Measurements from ENCODE around the gene CYP21A2. TPM values are rescaled to one million over a fixed set of nuclear protein-coding genes. Genes with fewer than 3 reads are reported as not detected.
"Not testable (repeated sequence)": the region's sequence is repeated elsewhere in the genome, so short reads cannot be mapped to it uniquely, and the experiment has no call there.

CYP21A2 gene
- total and polyA plus RNA-seq, 2 of the 8 experiments (the other 6 are each of a cell fraction or from before 2014, with no cell fraction given): 0.22 to 0.23 TPM

GRCh38 chr6:32040299-32041049 lies 2.3 kb downstream of the CYP21A2 start:
- H3K27ac ChIP-seq (ENCODE audit: low read depth, low read length); H4K5ac ChIP-seq (ENCODE audit: insufficient read length, low read depth, low read length); H3K36me3 ChIP-seq (ENCODE audit: control insufficient read depth in 2 of 4, insufficient read depth in 4 of 4, low read length in 3 of 4); H2AK5ac ChIP-seq (ENCODE audit: low read depth, low read length); H3K9me3 ChIP-seq (ENCODE audit: insufficient read depth in 2 of 2, low read depth in 1 of 2, low read length in 1 of 2); H3K27me3 ChIP-seq (replicated peaks in 1 of 4; ENCODE audit: control insufficient read depth in 3 of 4, extremely low read depth in 1 of 4, insufficient read depth in 3 of 4, low read length in 3 of 4); DNase-seq (ENCODE audit: low read depth in 1 of 2, low spot score in 2 of 2); H3K23me2 ChIP-seq (ENCODE audit: low read depth, low read length); H3K9ac ChIP-seq (replicated peaks in 1 of 4; ENCODE audit: extremely low read depth in 1 of 4, low read depth in 3 of 4, low read length in 3 of 4); H3K4ac ChIP-seq (replicated peaks; ENCODE audit: insufficient read length, low read depth, low read length); H2BK20ac ChIP-seq (ENCODE audit: low read length); POLR2A ChIA-PET (ENCODE audit: partially characterized antibody); H3K4me1 ChIP-seq (replicated peaks in 1 of 4; ENCODE audit: control insufficient read depth in 3 of 4, insufficient read depth in 4 of 4, low read length in 3 of 4); H3K4me3 ChIP-seq (ENCODE audit: extremely low read depth in 1 of 4, insufficient read depth in 2 of 4, low read depth in 3 of 4, low read length in 4 of 4); H4K91ac ChIP-seq (replicated peaks; ENCODE audit: insufficient read length, low read length); H3K56ac ChIP-seq (replicated peaks; ENCODE audit: insufficient read length, low read depth, low read length); H3K79me1 ChIP-seq (ENCODE audit: low read depth, low read length); H3K18ac ChIP-seq (ENCODE audit: extremely low read depth, low read length); H2BK5ac ChIP-seq (ENCODE audit: low read depth, low read length); H2BK12ac ChIP-seq (ENCODE audit: low read depth, low read length); H2AFZ ChIP-seq (ENCODE audit: low read length); H4K8ac ChIP-seq (ENCODE audit: extremely low read depth, insufficient read depth, low read length); H3K23ac ChIP-seq (ENCODE audit: insufficient read length); H2BK120ac ChIP-seq (replicated peaks; ENCODE audit: low read depth, low read length); CTCF ChIA-PET (ENCODE audit: partially characterized antibody); H4K20me1 ChIP-seq (replicated peaks in 1 of 2; ENCODE audit: control insufficient read depth in 1 of 2, insufficient read depth in 2 of 2, low read length in 2 of 2); H3K79me2 ChIP-seq (ENCODE audit: control insufficient read depth in 1 of 2, insufficient read depth in 2 of 2, low read length in 2 of 2); H3K14ac ChIP-seq (ENCODE audit: insufficient read length); H3K4me2 ChIP-seq (ENCODE audit: insufficient read depth in 1 of 2, low read depth in 2 of 2, low read length in 2 of 2); H2BK15ac ChIP-seq (ENCODE audit: low read length); FAIRE-seq: not testable (repeated sequence)
- 96% methylated on average over 12 of the region's 43 CpGs; no CpG with 5 or more reads in 1 of the 2 experiments for WGBS, 2 experiments (ENCODE audit: extremely low coverage in 1 of 2, insufficient coverage in 1 of 2, insufficient read length in 1 of 2, insufficient replicate concordance in 2 of 2, low coverage in 1 of 2, low lambda C conversion rate in 2 of 2, missing lambda C conversion rate in 1 of 2)

GRCh38 chr6:32041050-32041321 lies 2.8 kb downstream of the CYP21A2 start:
- H2BK120ac ChIP-seq (replicated peaks; ENCODE audit: low read depth, low read length); POLR2A ChIA-PET (ENCODE audit: partially characterized antibody); FAIRE-seq; H3K4me3 ChIP-seq (ENCODE audit: extremely low read depth in 1 of 4, insufficient read depth in 2 of 4, low read depth in 3 of 4, low read length in 4 of 4); H3K79me1 ChIP-seq (ENCODE audit: low read depth, low read length); H3K18ac ChIP-seq (ENCODE audit: extremely low read depth, low read length); H4K20me1 ChIP-seq (replicated peaks in 1 of 2; ENCODE audit: control insufficient read depth in 1 of 2, insufficient read depth in 2 of 2, low read length in 2 of 2); H2AFZ ChIP-seq (ENCODE audit: low read length); H3K9me3 ChIP-seq (ENCODE audit: insufficient read depth in 2 of 2, low read depth in 1 of 2, low read length in 1 of 2); H2BK15ac ChIP-seq (ENCODE audit: low read length); H4K5ac ChIP-seq (ENCODE audit: insufficient read length, low read depth, low read length); H3K4ac ChIP-seq (replicated peaks; ENCODE audit: insufficient read length, low read depth, low read length); H3K4me1 ChIP-seq (replicated peaks in 1 of 4; ENCODE audit: control insufficient read depth in 3 of 4, insufficient read depth in 4 of 4, low read length in 3 of 4); H2BK20ac ChIP-seq (ENCODE audit: low read length); H3K4me2 ChIP-seq (ENCODE audit: insufficient read depth in 1 of 2, low read depth in 2 of 2, low read length in 2 of 2); H3K27ac ChIP-seq (ENCODE audit: low read depth, low read length); H3K56ac ChIP-seq (replicated peaks; ENCODE audit: insufficient read length, low read depth, low read length); H3K27me3 ChIP-seq (replicated peaks in 1 of 4; ENCODE audit: control insufficient read depth in 3 of 4, extremely low read depth in 1 of 4, insufficient read depth in 3 of 4, low read length in 3 of 4); H2BK12ac ChIP-seq (ENCODE audit: low read depth, low read length); H3K36me3 ChIP-seq (ENCODE audit: control insufficient read depth in 2 of 4, insufficient read depth in 4 of 4, low read length in 3 of 4); H3K79me2 ChIP-seq (ENCODE audit: control insufficient read depth in 1 of 2, insufficient read depth in 2 of 2, low read length in 2 of 2); CTCF ChIA-PET (ENCODE audit: partially characterized antibody); H4K8ac ChIP-seq (ENCODE audit: extremely low read depth, insufficient read depth, low read length); DNase-seq (ENCODE audit: low read depth in 1 of 2, low spot score in 2 of 2); H2AK5ac ChIP-seq (ENCODE audit: low read depth, low read length); H4K91ac ChIP-seq (replicated peaks; ENCODE audit: insufficient read length, low read length); H3K23ac ChIP-seq (ENCODE audit: insufficient read length); H2BK5ac ChIP-seq (ENCODE audit: low read depth, low read length); H3K9ac ChIP-seq (replicated peaks in 1 of 4; ENCODE audit: extremely low read depth in 1 of 4, low read depth in 3 of 4, low read length in 3 of 4); H3K14ac ChIP-seq (ENCODE audit: insufficient read length); H3K23me2 ChIP-seq (ENCODE audit: low read depth, low read length): not testable (repeated sequence)
- 100% methylated on average over 5 of the region's 13 CpGs; no CpG with 5 or more reads in 1 of the 2 experiments for WGBS, 2 experiments (ENCODE audit: extremely low coverage in 1 of 2, insufficient coverage in 1 of 2, insufficient read length in 1 of 2, insufficient replicate concordance in 2 of 2, low coverage in 1 of 2, low lambda C conversion rate in 2 of 2, missing lambda C conversion rate in 1 of 2)
